Stimulated activated CD4-positive, alpha-beta T cell treated with anti-CD3 and anti-CD28 coated beads, Interleukin-2, amount 100 ng/mL, for 24 hours (primary cell): ENCODE data around the gene SF3B1.
"Not testable (repeated sequence)": the region's sequence is repeated elsewhere in the genome, so short reads cannot be mapped to it uniquely, and the experiment has no call there.

Experiments
- DNase-seq, 2 donors: peaks; one replicate each; pipeline ENCODE4 v3.0.0-alpha.2; 2020

SF3B1 gene, protein sequence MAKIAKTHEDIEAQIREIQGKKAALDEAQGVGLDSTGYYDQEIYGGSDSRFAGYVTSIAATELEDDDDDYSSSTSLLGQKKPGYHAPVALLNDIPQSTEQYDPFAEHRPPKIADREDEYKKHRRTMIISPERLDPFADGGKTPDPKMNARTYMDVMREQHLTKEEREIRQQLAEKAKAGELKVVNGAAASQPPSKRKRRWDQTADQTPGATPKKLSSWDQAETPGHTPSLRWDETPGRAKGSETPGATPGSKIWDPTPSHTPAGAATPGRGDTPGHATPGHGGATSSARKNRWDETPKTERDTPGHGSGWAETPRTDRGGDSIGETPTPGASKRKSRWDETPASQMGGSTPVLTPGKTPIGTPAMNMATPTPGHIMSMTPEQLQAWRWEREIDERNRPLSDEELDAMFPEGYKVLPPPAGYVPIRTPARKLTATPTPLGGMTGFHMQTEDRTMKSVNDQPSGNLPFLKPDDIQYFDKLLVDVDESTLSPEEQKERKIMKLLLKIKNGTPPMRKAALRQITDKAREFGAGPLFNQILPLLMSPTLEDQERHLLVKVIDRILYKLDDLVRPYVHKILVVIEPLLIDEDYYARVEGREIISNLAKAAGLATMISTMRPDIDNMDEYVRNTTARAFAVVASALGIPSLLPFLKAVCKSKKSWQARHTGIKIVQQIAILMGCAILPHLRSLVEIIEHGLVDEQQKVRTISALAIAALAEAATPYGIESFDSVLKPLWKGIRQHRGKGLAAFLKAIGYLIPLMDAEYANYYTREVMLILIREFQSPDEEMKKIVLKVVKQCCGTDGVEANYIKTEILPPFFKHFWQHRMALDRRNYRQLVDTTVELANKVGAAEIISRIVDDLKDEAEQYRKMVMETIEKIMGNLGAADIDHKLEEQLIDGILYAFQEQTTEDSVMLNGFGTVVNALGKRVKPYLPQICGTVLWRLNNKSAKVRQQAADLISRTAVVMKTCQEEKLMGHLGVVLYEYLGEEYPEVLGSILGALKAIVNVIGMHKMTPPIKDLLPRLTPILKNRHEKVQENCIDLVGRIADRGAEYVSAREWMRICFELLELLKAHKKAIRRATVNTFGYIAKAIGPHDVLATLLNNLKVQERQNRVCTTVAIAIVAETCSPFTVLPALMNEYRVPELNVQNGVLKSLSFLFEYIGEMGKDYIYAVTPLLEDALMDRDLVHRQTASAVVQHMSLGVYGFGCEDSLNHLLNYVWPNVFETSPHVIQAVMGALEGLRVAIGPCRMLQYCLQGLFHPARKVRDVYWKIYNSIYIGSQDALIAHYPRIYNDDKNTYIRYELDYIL

GRCh38 chr2:197434541-197435513 is at the start of gene SF3B1:
TSS of gene SF3B1 (minus strand) at chr2:197435028. CDS start at chr2:197434999, 29 bp downstream.
- DNase-seq = peak; percentile 98 to 99

GRCh38 chr2:197484248-197484647 is 49.4 kb upstream of the SF3B1 start:
- not testable (repeated sequence) for DNase-seq

DNA sequence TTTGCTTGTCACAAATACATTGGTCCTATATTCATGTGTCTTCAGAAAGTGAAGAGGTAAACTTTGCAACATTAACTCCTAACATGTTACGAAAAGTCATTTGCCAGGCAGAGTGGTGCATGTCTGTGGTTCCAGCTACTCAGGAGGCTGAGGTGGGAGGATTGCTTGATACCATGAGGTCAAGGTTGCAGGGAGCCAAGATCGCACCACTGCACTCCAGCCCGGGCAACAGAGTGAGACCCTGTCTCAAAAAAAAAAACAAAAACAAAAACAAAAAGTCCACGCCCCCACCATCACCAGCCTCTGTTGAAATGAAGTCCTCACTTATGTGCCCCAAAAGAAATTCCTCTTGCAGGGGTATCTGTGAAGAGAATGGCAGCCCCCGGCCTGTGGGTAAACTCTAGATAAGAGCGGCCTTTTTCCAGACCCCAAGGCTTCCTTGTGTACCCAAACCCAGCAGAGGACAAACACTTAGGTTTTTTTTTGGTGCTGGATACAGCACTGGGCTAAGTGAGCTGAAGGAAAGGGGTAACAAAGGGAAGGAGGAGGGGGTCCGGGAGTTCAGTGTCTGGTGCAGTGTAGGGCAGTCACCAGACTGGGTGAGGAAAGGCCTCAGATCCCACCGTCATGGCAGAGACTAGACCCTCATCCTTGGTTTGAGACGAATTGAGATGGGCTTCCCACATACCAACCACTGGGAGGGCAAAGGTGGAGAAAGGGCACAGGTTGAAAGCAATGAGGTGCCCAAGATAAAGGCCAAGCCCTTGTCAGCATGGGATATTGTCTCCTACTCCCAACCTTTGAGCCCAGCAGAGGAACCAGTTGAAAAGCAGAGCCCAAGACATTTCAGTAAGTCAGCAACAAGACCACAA is 45.6 kb upstream of the SF3B1 start:
- DNase-seq = no peak

- DNase-seq = no peak
Observed at GRCh38 chr2:197477797-197478196, 43.0 kb upstream of the SF3B1 start.

DNA sequence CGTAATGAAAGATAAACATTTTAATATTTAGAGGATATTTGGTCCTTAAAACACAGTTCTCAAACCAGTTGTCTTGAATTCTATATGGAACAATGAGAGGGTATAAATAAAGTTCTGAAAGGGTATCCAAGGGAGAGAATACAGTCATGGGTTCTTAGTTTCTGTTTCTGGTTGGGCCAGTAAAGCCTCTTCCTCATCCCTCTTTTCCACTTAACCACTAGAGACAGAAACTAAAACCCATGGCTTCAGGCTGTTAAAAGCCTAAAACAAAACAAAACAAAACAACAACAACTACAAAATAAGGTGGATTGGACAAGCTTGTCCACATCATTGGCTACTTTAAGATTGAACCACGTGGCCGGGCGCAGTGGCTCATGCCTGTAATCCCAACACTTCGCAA is 37.3 kb upstream of the SF3B1 start:
- no peak for DNase-seq

GRCh38 chr2:197464175-197464574 is 29.3 kb upstream of the SF3B1 start:
- DNase-seq = no peak

DNA sequence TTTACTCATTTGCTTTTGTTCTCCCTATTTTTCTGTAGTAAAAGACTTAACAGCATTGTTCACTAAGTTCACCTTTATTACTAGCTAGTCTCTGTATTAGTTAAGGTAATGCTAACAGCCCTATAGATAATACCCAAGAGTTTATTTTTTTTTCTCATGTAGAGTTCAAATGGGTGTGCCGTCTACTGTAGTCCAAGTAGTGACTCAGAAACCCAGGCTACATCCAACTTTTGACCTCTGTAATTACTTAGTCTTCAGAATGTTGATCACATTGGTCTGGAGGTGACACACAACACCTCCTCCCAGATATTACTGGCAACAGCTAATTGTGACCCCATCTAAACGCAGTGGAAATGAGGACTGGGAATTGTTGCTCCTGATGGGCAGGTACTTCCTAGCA is 26.2 kb upstream of the SF3B1 start:
- no peak for DNase-seq

DNA sequence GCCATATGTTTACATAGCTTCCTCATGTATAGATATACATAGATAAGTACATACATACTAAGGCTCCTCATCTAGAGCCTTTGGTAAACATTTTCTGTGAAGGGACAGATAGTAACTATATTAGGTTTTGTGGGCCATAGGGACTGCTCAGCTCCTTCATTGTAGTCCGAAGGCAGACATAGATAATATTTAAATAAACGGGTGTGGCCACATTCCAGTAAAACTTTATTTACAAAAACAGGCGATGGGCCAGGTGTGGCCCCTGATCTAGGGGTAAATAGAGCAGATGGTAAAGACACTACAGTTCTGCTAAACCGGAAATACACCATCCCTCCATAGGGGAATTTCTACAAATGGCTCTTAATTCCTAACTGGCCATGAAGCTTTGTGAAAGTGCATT is 25.8 kb upstream of the SF3B1 start:
- no peak for DNase-seq

- no peak for DNase-seq
Observed at GRCh38 chr2:197455428-197455827, 20.6 kb upstream of the SF3B1 start.

DNA sequence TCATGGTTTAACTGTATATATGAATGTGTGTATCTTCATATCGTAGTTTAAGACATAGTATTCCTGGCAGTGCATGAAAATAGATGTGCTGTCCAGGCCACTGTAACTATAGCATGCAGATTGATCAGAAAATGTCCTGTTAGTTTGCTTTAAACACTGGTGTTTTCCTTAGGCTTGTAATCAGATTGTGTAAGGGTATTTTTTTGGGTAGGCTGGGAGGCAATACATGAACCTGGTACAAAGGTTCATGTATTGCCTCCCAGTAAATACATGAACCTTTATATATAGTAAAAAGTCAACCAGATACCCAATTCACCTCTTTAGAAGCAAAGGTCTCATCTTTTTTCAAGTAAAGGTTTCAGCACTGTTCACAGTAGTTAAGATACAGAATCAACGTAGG is 20.1 kb upstream of the SF3B1 start:
- no peak for DNase-seq

- no peak for DNase-seq
Observed at GRCh38 chr2:197453914-197454398, 19.1 kb upstream of the SF3B1 start.

DNA sequence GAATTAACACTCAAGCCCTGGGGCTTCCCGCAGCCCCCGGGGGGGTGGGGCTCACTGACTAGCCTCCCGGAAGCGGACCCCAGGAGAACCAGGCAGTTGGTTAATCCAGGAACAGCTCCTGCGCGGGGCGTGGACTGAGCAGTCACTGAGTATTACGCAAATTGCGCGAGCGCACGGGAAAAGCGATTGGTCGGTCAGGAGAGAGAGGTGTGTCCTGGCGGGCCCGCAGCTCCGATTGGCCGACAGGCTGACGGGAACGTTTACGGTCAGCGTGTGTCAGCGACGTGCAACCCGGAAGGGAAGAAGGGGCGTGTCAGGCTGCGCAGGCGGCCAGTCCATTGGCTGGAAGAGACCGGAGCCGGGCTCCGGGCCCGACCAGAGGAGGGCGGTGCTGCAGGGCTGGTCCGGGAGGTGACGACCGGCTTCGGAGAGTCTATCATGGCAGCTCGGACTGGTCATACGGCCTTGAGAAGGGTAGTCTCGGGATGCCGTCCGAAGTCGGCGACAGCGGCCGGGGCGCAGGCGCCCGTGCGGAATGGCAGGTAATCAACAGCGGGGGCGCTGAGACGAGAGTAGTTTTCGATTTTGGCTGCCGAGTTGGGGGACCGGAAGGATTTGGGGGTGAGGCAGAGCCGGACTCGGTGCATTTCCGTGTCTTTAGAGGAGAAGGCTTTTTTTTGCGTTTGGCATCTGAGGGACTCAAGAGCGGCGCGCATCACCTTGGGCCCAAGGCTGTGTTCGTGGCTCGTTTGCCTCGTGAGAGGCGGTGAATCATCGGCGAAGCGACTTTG is 18.5 kb upstream of the SF3B1 start, which contains the start of gene COQ10B:
TSS of gene COQ10B (plus strand) at position 430 of the 791 bp plus-strand sequence. CDS start at position 439, 9 bp downstream.
- peak; percentile 97 for DNase-seq

DNA sequence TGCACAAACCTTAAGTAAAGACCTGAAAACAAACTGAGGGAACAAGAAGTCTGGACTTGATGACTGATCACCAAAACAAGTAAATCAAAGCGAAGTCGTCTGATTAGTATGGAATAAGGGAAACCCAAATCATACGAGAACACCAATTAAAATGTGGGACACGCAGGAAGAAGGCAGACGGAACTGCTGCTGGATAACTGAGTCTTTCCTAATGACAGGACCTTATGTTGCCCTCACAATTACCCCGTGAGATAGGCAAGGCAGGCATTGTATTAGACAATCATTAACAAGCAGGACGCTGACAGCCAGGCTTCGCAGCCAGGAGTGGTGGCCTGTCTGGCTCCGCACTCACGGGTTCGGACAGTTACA is 17.9 kb upstream of the SF3B1 start:
- no peak for DNase-seq

- DNase-seq = not testable (repeated sequence)
Observed at GRCh38 chr2:197450935-197451358, 16.1 kb upstream of the SF3B1 start.

DNA sequence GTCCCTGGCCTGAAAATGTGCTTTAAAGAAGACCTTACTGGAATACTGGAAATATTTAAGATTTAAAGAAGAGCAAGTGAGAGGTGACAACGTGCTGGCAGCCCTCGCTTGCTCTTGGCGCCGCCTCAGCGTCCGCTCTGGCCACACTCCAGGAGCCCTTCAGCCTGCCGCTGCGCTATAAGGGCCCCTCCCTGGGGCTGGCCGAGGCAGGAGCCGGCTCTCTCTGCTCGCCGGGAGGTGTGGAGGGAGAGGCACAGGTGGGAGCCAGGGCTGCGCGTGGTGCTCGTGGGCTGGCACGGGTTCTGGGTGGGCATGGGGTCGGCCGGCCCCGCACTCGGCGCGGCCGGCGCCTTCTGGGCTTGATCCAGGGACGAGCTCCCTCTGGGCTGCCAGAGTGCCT is 15.6 kb upstream of the SF3B1 start:
- no peak for DNase-seq

DNA sequence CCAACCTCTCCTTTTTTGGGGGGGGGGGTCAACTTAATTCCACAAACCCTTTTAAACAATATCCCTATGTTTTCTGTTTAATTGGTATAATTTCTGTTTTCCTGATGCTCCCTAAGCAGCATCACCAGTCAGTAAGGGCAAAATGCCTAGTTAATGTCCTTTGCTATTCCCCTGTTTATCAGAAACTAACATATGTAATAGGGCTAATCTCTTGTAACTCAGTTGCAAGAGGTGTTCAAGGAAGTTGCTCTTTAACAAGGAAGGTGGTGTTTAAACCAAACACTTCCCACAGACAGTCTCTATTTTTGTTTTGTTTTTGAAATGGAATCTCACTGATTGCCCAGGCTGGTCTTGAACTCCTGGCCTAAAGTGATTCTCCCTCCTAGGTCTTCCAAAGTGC is 12.0 kb upstream of the SF3B1 start:
- DNase-seq = no peak

DNA sequence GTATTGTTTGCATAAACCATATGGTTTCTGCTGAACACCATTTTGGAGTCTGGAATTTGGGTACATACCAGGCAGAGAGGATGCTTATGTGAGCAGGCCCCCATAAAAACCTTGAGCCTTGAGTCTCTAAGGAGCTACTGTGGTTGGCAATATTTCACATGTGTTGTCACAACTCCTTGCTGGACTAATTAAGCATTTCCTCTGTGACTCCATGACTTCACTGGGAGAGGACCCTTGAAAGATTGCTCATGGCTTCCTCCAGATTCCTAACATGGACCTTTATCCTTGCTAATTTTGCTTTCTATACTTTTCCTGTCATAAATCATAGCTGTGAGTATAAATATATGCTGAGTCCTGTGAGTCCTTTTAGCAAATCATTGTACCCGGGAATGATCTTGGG is 10.9 kb upstream of the SF3B1 start:
- no peak for DNase-seq

GRCh38 chr2:197442857-197443256 is 8.0 kb upstream of the SF3B1 start:
- no peak for DNase-seq

DNA sequence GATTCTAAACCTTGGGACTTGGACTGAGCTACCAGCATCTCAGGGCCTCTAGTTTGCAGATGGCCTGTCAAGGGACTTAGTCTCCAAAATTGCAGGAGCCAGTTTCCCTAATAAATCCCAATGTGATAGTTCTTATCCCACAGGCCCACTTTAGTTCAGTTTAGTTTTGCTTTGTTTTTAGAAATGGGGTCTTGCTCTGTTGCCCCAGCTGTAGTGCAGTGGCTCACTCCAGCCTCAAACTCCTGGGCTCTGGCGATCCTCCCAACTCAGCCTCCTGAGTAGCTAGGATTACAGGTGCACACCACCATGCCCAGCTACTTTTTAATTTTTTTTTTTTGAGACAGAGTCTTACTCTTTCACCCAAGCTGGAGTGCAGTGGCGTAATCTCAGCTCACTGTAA is 2.6 kb upstream of the SF3B1 start:
- no peak for DNase-seq
